Upper lobe of left lung (tissue), 4 donors: Measurements from ENCODE around the gene ANKS1B.

Experiments
- EP300 ChIP-seq, 4 donors: sonication (generic); formaldehyde crosslinking; IDR thresholded peaks; one replicate each; pipeline ENCODE4 v1.5.1; 2017; ENCODE audit warnings: antibody characterized with exemption in 4 of 4, control low read depth in 2 of 4
- POLR2A ChIP-seq, 4 donors: fragments of 450-650 bp; IDR thresholded peaks; one replicate each; pipeline ENCODE4 v1.5.1; 2016 to 2017; ENCODE audit warnings: antibody characterized with exemption in 4 of 4, mild to moderate bottlenecking in 2 of 4
- TF ChIP-seq, protein P1 (sequence below), 6 experiments: fragments of 450-650 bp in 4 of 6; fragments of 200-600 bp in 2 of 6; sonication (generic) in 2 of 6; IDR thresholded peaks; one replicate each; pipeline ENCODE4 v1.5.1; 2016 to 2019; ENCODE audit warnings: antibody characterized with exemption in 6 of 6

DNA sequence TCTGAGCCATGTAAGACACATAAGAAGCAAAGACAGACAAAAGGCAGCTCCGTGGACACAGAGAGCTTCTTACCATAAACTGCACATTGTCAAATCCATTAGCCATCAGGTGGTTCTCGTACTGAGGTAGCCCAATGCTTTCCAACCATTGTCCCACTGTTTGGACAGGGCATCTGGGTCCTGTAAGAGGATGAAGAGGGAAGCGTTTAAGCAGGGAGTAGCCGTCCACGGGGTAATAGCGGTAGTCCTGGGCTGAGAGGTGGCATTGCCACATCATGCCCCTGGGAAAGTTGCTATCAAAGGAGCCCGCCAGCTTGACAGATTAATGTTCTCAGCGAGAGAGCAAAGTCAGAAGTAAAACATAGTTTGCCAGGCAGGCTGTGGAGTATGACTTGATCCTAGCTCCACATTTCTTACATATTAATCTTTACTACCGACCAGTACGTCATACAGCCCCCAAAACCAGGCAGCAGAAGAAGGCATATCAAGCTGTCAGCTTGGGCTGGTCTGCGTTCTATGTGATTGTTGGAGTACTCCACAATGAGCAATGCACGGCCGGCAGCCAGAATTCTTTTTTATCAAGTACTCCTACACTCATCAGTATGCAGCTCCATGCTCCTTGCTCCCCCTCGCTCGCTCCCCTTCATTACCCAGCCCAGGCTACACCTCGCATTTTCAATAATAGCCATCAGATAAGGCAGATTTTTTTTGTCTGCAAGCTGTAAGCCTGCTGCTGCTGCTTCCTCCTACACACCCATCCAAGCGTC is 830.3 kb downstream of the ANKS1B start:
- TF ChIP-seq, protein P1, sequence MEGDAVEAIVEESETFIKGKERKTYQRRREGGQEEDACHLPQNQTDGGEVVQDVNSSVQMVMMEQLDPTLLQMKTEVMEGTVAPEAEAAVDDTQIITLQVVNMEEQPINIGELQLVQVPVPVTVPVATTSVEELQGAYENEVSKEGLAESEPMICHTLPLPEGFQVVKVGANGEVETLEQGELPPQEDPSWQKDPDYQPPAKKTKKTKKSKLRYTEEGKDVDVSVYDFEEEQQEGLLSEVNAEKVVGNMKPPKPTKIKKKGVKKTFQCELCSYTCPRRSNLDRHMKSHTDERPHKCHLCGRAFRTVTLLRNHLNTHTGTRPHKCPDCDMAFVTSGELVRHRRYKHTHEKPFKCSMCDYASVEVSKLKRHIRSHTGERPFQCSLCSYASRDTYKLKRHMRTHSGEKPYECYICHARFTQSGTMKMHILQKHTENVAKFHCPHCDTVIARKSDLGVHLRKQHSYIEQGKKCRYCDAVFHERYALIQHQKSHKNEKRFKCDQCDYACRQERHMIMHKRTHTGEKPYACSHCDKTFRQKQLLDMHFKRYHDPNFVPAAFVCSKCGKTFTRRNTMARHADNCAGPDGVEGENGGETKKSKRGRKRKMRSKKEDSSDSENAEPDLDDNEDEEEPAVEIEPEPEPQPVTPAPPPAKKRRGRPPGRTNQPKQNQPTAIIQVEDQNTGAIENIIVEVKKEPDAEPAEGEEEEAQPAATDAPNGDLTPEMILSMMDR (IDR thresholded peaks at IDR 0.05): no peak
- no peak for TF ChIP-seq POLR2A (IDR thresholded peaks at IDR 0.05)
- TF ChIP-seq EP300 (IDR thresholded peaks at IDR 0.05): no peak
